A549 (cell line): ENCODE measurements around the gene CSNK1E.

Experiments used
- CBX2 ChIP-seq: fragments of 200-600 bp; sonication (generic); IDR thresholded peaks from 2 replicates; pipeline ENCODE4 v1.6.1; 2016; ENCODE audit warnings: low read depth, mild to moderate bottlenecking, borderline replicate concordance
- CHD2 ChIP-seq: fragments of 150-350 bp; IDR thresholded peaks from 2 replicates; pipeline ENCODE4 v1.6.1; 2014; ENCODE audit warnings: low read length; ENCODE audit not compliant: partially characterized antibody
- CTCF ChIP-seq: fragments of >200 bp; sonication (Bioruptor Twin); formaldehyde crosslinking; IDR thresholded peaks from 3 replicates; pipeline ENCODE4 v1.5.1; 2016
- JUN ChIP-seq, 2 experiments: fragments of >200 bp; sonication (Bioruptor Twin); formaldehyde crosslinking; IDR thresholded peaks; 2 replicates in 1 of 2; 3 replicates in 1 of 2; pipeline ENCODE4 v1.6.1; 2016 to 2017
- JUNB ChIP-seq: fragments of >200 bp; sonication (Bioruptor Twin); formaldehyde crosslinking; IDR thresholded peaks from 2 replicates; pipeline ENCODE4 v1.6.1; 2016
- PHF8 ChIP-seq: fragments of 200-600 bp; sonication (generic); IDR thresholded peaks from 2 replicates; pipeline ENCODE4 v1.6.1; 2016; ENCODE audit warnings: low read depth, mild to moderate bottlenecking, antibody characterized with exemption, moderate library complexity, borderline replicate concordance
- POLR2A ChIP-seq: IDR thresholded peaks from 2 replicates; pipeline ENCODE4 v1.6.1; 2012; ENCODE audit warnings: mild to moderate bottlenecking, low read length
- RAD21 ChIP-seq, 2 experiments: fragments of >200 bp in 1 of 2; sonication (Bioruptor Twin) in 1 of 2; formaldehyde crosslinking in 1 of 2; IDR thresholded peaks in 1 of 2; conservative IDR thresholded peaks in 1 of 2; 2 replicates in 1 of 2; 3 replicates in 1 of 2; pipeline ENCODE4 v1.6.1; 2012 to 2018; ENCODE audit warnings: inconsistent platforms in 1 of 2
- REST ChIP-seq: fragments of 200-600 bp; sonication (generic); IDR thresholded peaks from 2 replicates; pipeline ENCODE4 v1.6.1; 2016; ENCODE audit warnings: antibody characterized with exemption, mild to moderate bottlenecking, moderate library complexity
- SMC3 ChIP-seq: fragments of >200 bp; sonication (Bioruptor Twin); formaldehyde crosslinking; IDR thresholded peaks from 3 replicates; pipeline ENCODE4 v1.6.1; 2018; ENCODE audit warnings: inconsistent platforms
- ZFP36 ChIP-seq: fragments of 450-650 bp; IDR thresholded peaks from 2 replicates; pipeline ENCODE4 v1.6.1; 2014; ENCODE audit warnings: borderline replicate concordance; ENCODE audit not compliant: partially characterized antibody
- TF ChIP-seq, protein P1 (sequence below): IDR thresholded peaks from 2 replicates; pipeline ENCODE4 v1.6.1; 2012
- TF ChIP-seq, protein P2 (sequence below): fragments of 450-650 bp; IDR thresholded peaks from 2 replicates; pipeline ENCODE4 v1.6.1; 2014; ENCODE audit warnings: antibody characterized with exemption

- TF ChIP-seq POLR2A (no peak), RAD21 (conservative IDR thresholded peaks at IDR 0.05 in 1 of 2, IDR thresholded peaks at IDR 0.05 in 1 of 2) (no peak), CTCF (no peak), CBX2 (no peak), REST (no peak), CHD2 (no peak), ZFP36 (no peak), JUNB (no peak), JUN (IDR thresholded peaks at IDR 0.05) (no peak), SMC3 (no peak), PHF8 (no peak)
- TF ChIP-seq, protein P1, sequence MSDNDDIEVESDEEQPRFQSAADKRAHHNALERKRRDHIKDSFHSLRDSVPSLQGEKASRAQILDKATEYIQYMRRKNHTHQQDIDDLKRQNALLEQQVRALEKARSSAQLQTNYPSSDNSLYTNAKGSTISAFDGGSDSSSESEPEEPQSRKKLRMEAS: no peak
- TF ChIP-seq, protein P2, sequence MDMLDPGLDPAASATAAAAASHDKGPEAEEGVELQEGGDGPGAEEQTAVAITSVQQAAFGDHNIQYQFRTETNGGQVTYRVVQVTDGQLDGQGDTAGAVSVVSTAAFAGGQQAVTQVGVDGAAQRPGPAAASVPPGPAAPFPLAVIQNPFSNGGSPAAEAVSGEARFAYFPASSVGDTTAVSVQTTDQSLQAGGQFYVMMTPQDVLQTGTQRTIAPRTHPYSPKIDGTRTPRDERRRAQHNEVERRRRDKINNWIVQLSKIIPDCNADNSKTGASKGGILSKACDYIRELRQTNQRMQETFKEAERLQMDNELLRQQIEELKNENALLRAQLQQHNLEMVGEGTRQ: no peak
Observed at GRCh38 chr22:38282397-38282796, 34.8 kb downstream of the CSNK1E start.
